Tibial nerve (tissue), 4 donors: ENCODE results near the gene COQ8B.

Experiments used
- EP300 ChIP-seq, 2 donors: sonication (generic); formaldehyde crosslinking; IDR thresholded peaks; one replicate each; pipeline ENCODE4 v1.6.1; 2017; ENCODE audit warnings: antibody characterized with exemption in 2 of 2, mild to moderate bottlenecking in 1 of 2
- POLR2A ChIP-seq, 2 donors: fragments of 450-650 bp; IDR thresholded peaks; one replicate each; pipeline ENCODE4 v1.6.1; 2017; ENCODE audit warnings: antibody characterized with exemption in 2 of 2, mild to moderate bottlenecking in 2 of 2, moderate library complexity in 2 of 2
- TF ChIP-seq, protein P1 (sequence below), 5 experiments: fragments of 200-600 bp in 3 of 5; fragments of 450-650 bp in 2 of 5; sonication (generic) in 3 of 5; IDR thresholded peaks; one replicate each; pipeline ENCODE4 v1.5.1; 2016 to 2019; ENCODE audit warnings: antibody characterized with exemption in 5 of 5, mild to moderate bottlenecking in 3 of 5, moderate library complexity in 2 of 5

DNA sequence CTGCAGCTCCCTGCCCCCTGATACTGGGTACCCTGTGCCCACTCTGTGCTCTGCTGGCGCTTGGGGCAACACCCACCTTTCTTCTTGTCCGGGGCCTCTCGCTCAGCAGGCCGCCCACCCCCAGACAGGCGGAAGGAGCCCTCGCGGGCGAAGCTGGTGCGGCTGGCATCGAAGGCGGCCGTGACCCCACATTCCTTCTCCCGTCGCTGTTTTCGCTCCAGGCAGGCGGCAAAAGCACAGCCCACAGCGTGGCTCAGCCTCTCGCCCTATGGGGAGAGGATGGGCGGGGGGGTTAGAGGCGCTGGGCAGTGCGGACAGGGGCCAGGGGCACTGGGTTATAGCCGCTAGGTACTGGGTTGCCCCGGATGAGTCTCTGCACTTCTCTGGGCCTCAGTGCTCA, 39.5 kb downstream of the COQ8B start:
- TF ChIP-seq, protein P1, sequence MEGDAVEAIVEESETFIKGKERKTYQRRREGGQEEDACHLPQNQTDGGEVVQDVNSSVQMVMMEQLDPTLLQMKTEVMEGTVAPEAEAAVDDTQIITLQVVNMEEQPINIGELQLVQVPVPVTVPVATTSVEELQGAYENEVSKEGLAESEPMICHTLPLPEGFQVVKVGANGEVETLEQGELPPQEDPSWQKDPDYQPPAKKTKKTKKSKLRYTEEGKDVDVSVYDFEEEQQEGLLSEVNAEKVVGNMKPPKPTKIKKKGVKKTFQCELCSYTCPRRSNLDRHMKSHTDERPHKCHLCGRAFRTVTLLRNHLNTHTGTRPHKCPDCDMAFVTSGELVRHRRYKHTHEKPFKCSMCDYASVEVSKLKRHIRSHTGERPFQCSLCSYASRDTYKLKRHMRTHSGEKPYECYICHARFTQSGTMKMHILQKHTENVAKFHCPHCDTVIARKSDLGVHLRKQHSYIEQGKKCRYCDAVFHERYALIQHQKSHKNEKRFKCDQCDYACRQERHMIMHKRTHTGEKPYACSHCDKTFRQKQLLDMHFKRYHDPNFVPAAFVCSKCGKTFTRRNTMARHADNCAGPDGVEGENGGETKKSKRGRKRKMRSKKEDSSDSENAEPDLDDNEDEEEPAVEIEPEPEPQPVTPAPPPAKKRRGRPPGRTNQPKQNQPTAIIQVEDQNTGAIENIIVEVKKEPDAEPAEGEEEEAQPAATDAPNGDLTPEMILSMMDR (IDR thresholded peaks at IDR 0.05): no peak
- TF ChIP-seq POLR2A (IDR thresholded peaks at IDR 0.05) (no peak), EP300 (IDR thresholded peaks at IDR 0.05) (no peak)
